Vagina (tissue), 2 donors: ENCODE data around the gene SPACA1.

ENCODE experiments used
- CTCF ChIP-seq, 3 experiments: fragments of 450-650 bp in 2 of 3; fragments of 200-600 bp in 1 of 3; sonication (generic) in 1 of 3; IDR thresholded peaks; one replicate each; pipeline ENCODE4 v1.5.1; 2017 to 2019; ENCODE audit warnings: antibody characterized with exemption in 3 of 3, mild to moderate bottlenecking in 2 of 3, moderate library complexity in 2 of 3
- POLR2A ChIP-seq, 2 donors: fragments of 450-650 bp; IDR thresholded peaks; one replicate each; pipeline ENCODE4 v1.6.1; 2017; ENCODE audit warnings: antibody characterized with exemption in 2 of 2, mild to moderate bottlenecking in 2 of 2, moderate library complexity in 2 of 2
- POLR2AphosphoS5 ChIP-seq, 2 donors: sonication (generic); formaldehyde crosslinking; IDR thresholded peaks; one replicate each; pipeline ENCODE4 v1.9.0; 2017; ENCODE audit warnings: antibody characterized with exemption in 2 of 2, mild to moderate bottlenecking in 2 of 2, low read depth in 1 of 2; ENCODE audit not compliant: insufficient read depth in 1 of 2

- TF ChIP-seq CTCF (IDR thresholded peaks at IDR 0.05) (no peak), POLR2A (IDR thresholded peaks at IDR 0.05) (no peak), POLR2AphosphoS5 (IDR thresholded peaks at IDR 0.05; ENCODE audit: insufficient read depth in 1 of 2, low read depth in 1 of 2) (no peak)
Measured at GRCh38 chr6:88107241-88107640, 59.6 kb downstream of the SPACA1 start.
